Cardiac muscle cell (in vitro differentiated cells and primary cell): Measurements from ENCODE around the gene ADIPOQ. TPM values are rescaled to one million over a fixed set of nuclear protein-coding genes. Genes with fewer than 3 reads are reported as not detected.
"Not testable (repeated sequence)": the region's sequence is repeated elsewhere in the genome, so short reads cannot be mapped to it uniquely, and the experiment has no call there.

ENCODE experiments used
- DNase-seq, 2 donors: peaks; one replicate each; pipeline versions ENCODE4 v3.0.0 to v3.0.0-alpha.2; 2010 to 2017; ENCODE audit warnings: low read depth in 1 of 2, low spot score in 1 of 2
- H3K27ac ChIP-seq: fragments of 200-600 bp; sonication (generic); 2 replicates; pipeline ENCODE4 v1.5.1; 2016
- H3K27me3 ChIP-seq: fragments of 200-600 bp; sonication (generic); 2 replicates; pipeline ENCODE4 v1.6.0; 2016; ENCODE audit warnings: control low read depth
- H3K36me3 ChIP-seq: fragments of 200-600 bp; sonication (generic); 2 replicates; pipeline ENCODE4 v1.5.1; 2016; ENCODE audit warnings: control low read depth
- H3K4me1 ChIP-seq: fragments of 200-600 bp; sonication (generic); 2 replicates; pipeline ENCODE4 v1.8.1; 2017; ENCODE audit warnings: low read depth, mild to moderate bottlenecking, mixed run types
- H3K4me3 ChIP-seq: fragments of 200-600 bp; sonication (generic); 2 replicates; pipeline ENCODE4 v1.5.1; 2016; ENCODE audit warnings: mild to moderate bottlenecking
- H3K9me3 ChIP-seq: fragments of 200-600 bp; sonication (generic); 2 replicates; pipeline ENCODE4 v1.5.1; 2017; ENCODE audit warnings: low read depth, mild to moderate bottlenecking, control low read depth
- CTCF ChIP-seq: IDR thresholded peaks from 2 replicates; pipeline ENCODE4 v1.5.1; 2012; ENCODE audit warnings: low read depth, mild to moderate bottlenecking, low read length
- polyA plus RNA-seq: library from polyadenylated mRNA; unstranded; fragments of >200 nt; fragmentation: Nextera tagmentation; extraction: Ambion mirVana; gene quantifications from 2 replicates; pipeline ENCODE4 v1.2.1, GENCODE V29; 2016
- total RNA-seq: library from RNA; depleted of rRNA; stranded (reverse); fragments of >200 nt; gene quantifications from 2 replicates; pipeline ENCODE4 v1.2.3, GENCODE V29; 2016

The ADIPOQ gene
- total RNA-seq (not detected in 2 replicates), polyA plus RNA-seq (not detected in 2 replicates)

GRCh38 chr3:186842426-186843038, at the start of gene ADIPOQ:
Gene ADIPOQ, plus strand, starts transcription at chr3:186842710. Its CDS starts 10,349 bp downstream, at chr3:186853059.
- no peak for TF ChIP-seq CTCF
- Histone ChIP-seq H3K9me3 (no peaks in the 10 kb centered on the region), H3K4me1 (no peaks in the 10 kb centered on the region), H3K4me3 (no peak within 1 kb of the TSS), H3K27ac (no peak within 1 kb of the TSS), H3K36me3 (no peaks in the 10 kb centered on the region), H3K27me3 (no peaks in the 10 kb centered on the region)
- no peak for DNase-seq

GRCh38 chr3:186798239-186798874, 44.2 kb upstream of the ADIPOQ start:
- no peak overlapping the region for H3K27ac ChIP-seq
- no peak for DNase-seq
- H3K4me3 ChIP-seq: no peak overlapping the region
- no peaks in the 10 kb centered on the region for H3K9me3 ChIP-seq
- peaks cover 46% of the 10 kb centered on the region for H3K36me3 ChIP-seq
- TF ChIP-seq CTCF: no peak
- H3K4me1 ChIP-seq: no peaks in the 10 kb centered on the region
- H3K27me3 ChIP-seq: no peaks in the 10 kb centered on the region

GRCh38 chr3:186800285-186800684, 42.2 kb upstream of the ADIPOQ start:
- H3K9me3 ChIP-seq: no peaks in the 10 kb centered on the region
- H3K36me3 ChIP-seq: peaks cover 36% of the 10 kb centered on the region
- no peak for DNase-seq
- H3K27ac ChIP-seq: no peak overlapping the region
- H3K4me3 ChIP-seq: no peak overlapping the region
- no peak for TF ChIP-seq CTCF
- H3K4me1 ChIP-seq: peaks cover 1% of the 10 kb centered on the region
- H3K27me3 ChIP-seq: no peaks in the 10 kb centered on the region

- H3K4me1 ChIP-seq: peaks cover 11% of the 10 kb centered on the region
- H3K36me3 ChIP-seq: peaks cover 28% of the 10 kb centered on the region
- no peak overlapping the region for H3K27ac ChIP-seq
- TF ChIP-seq CTCF: no peak
- H3K4me3 ChIP-seq: no peak overlapping the region
- DNase-seq: no peak
- H3K9me3 ChIP-seq: no peaks in the 10 kb centered on the region
- no peaks in the 10 kb centered on the region for H3K27me3 ChIP-seq
Observed at GRCh38 chr3:186802701-186803100, 39.8 kb upstream of the ADIPOQ start.

GRCh38 chr3:186803447-186803846, 39.1 kb upstream of the ADIPOQ start:
- H3K27me3 ChIP-seq, H3K4me3 ChIP-seq, H3K9me3 ChIP-seq, DNase-seq, H3K27ac ChIP-seq: not testable (repeated sequence)
- H3K36me3 ChIP-seq: peaks cover 27% of the 10 kb centered on the region
- H3K4me1 ChIP-seq: peaks cover 11% of the 10 kb centered on the region
